ENCODE measurements around the gene AADAT. TPM values are rescaled to one million over a fixed set of nuclear protein-coding genes. Genes with fewer than 3 reads are reported as not detected.
A peak's percentile ranks its signal among the peaks of the same experiment; 100 is the strongest.
"Not testable (repeated sequence)": the region's sequence is repeated elsewhere in the genome, so short reads cannot be mapped to it uniquely, and the experiment has no call there.

The AADAT gene
- total RNA-seq, 3 donors from 2014 or later = not detected

DNA sequence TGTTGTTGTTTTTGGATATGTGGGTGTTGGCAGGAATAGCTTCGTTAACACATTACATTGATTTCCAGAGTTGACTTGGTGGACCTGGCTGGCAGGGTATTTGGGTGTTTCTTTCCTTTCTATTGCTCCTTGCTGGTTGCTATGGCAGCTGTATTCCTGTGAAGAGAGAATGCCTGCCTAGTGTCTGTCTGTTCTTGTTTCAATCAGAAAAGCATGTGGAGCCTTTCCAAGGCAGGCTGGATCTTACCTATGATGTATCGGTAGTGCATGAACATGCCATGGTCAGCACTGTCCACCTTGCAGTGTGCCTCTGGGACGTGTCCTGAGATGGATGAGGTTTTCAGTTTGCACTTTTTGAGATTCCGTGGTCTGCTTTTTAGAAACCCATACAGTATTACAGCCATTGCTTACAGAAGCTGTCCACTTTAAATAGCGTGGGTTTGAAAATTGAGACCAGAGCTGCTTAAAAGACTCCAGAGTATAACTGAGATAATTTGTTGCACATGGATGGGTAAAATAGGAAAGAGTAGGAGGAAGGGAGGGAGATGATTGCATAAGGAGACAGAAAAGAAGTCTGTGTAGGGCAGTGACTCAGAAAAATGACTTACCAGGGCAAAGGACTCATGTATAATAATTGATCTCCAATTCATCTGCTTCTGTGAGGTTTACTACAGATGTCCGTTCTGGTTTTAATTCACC lies 20.0 kb upstream of the AADAT start:
- no peaks in the 10 kb centered on the region for H3K9me3 Mint-ChIP-seq
- no peak for ATAC-seq
- H3K4me1 Mint-ChIP-seq (ENCODE audit: low read depth) = no peaks in the 10 kb centered on the region
- no peak for DNase-seq
- no peaks in the 10 kb centered on the region for H3K36me3 Mint-ChIP-seq (ENCODE audit: insufficient read depth)
- no peaks in the 10 kb centered on the region for H3K27me3 Mint-ChIP-seq (ENCODE audit: low read depth)
- no peak overlapping the region for H3K4me3 Mint-ChIP-seq

DNA sequence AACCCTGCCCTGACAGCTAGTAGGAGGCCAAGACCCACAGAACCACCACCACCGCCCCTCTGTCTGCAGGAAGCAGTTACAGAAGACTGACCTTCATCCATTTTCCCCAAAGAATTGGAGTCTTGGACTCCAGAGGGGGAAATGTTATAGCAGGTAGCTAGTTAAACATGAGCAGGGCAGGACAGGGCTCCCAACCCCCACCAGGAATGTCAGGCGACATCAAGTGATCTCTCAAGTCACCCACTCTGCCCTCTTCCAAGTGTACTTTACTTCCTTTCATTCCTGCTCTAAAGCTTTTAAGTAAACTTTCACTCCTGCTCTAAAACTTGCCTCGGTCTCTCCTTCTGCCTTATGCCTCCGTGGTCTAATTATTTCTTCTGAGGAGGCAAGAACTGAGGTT lies 17.1 kb upstream of the AADAT start:
- Mint-ChIP-seq H3K4me3 (no peak overlapping the region), H3K9me3 (no peaks in the 10 kb centered on the region), H3K36me3 (ENCODE audit: insufficient read depth) (no peaks in the 10 kb centered on the region), H3K4me1 (ENCODE audit: low read depth) (no peaks in the 10 kb centered on the region), H3K27me3 (ENCODE audit: low read depth) (no peaks in the 10 kb centered on the region)
- ATAC-seq (no peak), DNase-seq (no peak)

DNA sequence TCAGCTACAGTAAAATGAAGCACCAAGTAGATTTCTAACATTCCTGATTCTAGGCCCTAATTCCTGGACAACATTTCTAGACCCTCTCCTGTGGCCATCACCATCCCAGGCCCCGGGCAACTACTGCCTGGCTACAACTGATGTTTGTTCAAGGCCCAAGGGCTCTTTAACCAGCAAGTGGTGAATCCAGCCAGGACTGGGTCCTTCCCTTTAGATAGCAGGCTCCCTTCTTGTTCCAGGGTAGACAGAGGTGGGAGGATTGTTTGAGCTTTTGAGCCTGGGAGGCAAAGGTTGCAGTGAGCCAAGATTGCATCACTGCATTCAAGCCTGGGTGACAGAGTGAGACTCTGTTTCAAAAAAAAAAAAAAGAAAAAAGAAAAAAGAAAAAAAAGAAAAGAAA lies 12.7 kb upstream of the AADAT start:
- no peak overlapping the region for H3K4me3 Mint-ChIP-seq
- no peaks in the 10 kb centered on the region for H3K4me1 Mint-ChIP-seq (ENCODE audit: low read depth)
- DNase-seq (no peak), ATAC-seq (no peak)
- H3K9me3 Mint-ChIP-seq = no peaks in the 10 kb centered on the region
- H3K36me3 Mint-ChIP-seq (ENCODE audit: insufficient read depth) = no peaks in the 10 kb centered on the region
- H3K27me3 Mint-ChIP-seq (ENCODE audit: low read depth) = peaks cover 6% of the 10 kb centered on the region

DNA sequence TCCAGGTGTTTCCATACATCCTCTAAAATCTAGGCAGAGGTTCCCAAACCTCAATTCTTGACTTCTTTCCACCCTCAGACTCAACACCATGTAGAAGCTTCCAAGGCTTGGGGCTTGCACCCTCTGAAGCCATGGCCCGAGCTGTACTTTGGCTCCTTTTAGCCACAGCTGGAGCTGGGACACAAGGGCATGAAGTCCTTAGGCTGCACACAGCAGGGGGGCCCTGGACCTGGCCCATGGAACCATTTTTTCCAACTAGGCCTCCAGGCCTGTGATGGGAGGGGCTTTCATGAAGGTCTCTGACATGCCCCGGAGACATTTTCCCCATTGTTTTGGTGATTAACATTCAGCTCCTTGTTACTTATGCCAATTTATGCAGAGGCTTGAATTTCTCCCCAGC lies 8.4 kb upstream of the AADAT start:
- DNase-seq; ATAC-seq; H3K36me3 Mint-ChIP-seq (ENCODE audit: insufficient read depth); H3K9me3 Mint-ChIP-seq; H3K4me1 Mint-ChIP-seq (ENCODE audit: low read depth); H3K4me3 Mint-ChIP-seq; H3K27me3 Mint-ChIP-seq (ENCODE audit: low read depth): not testable (repeated sequence)

DNA sequence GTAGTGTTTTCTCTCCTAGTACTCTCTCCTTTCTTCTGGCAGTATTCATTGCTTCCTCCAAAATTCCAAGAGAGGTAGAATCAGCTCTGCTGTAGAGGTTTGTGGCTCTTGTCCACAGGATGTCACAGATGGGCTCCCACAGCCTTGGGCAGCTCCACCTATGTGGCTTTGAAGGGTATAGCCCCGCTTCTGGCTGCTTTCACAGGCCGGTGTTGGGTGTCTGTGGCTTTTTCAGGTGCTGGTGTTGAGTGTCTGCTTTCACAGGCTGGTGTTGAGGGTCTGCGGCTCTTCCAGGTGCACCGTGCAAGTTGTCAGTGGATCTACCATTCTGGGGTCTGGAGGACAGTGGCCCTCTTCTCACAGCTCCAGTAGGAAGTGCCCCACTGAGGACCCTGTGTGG lies 7.9 kb upstream of the AADAT start:
- Mint-ChIP-seq H3K4me3 (no peak overlapping the region), H3K27me3 (ENCODE audit: low read depth) (peaks cover 6% of the 10 kb centered on the region), H3K9me3 (no peaks in the 10 kb centered on the region), H3K36me3 (ENCODE audit: insufficient read depth) (no peaks in the 10 kb centered on the region), H3K4me1 (ENCODE audit: low read depth) (no peaks in the 10 kb centered on the region)
- ATAC-seq (no peak), DNase-seq (no peak)

DNA sequence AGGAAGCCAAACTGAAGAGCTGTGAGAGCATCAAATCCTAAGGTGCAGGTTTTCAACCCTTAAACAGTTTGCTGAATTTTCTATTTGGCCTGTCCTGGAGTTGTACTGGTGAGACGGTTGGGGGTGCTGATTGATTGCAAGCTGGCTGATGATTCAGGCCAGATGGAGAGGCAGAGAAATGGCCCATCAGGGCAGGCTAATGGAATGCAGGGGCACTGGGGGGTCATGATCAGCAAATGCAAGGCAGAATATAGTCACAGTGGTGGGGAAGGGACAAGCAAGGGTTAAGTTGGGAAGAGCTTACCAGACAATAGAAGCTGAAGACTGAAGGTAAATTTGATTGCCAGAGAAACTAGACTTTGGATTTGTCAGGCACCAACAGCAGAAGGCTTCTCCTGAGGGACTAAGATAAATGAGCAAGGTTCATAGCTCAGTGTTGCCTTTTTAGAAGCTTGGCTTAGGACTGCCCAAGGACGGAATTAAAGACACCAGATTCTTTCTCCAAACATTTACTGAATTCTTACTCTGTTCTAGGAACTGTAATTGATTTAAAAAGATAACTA lies 4.3 kb upstream of the AADAT start:
- ATAC-seq (no peak), DNase-seq (no peak)
- Mint-ChIP-seq H3K36me3 (ENCODE audit: insufficient read depth) (no peaks in the 10 kb centered on the region), H3K4me1 (ENCODE audit: low read depth) (peaks cover 6% of the 10 kb centered on the region), H3K4me3 (no peak overlapping the region), H3K9me3 (no peaks in the 10 kb centered on the region), H3K27me3 (ENCODE audit: low read depth) (peaks cover 23% of the 10 kb centered on the region)

DNA sequence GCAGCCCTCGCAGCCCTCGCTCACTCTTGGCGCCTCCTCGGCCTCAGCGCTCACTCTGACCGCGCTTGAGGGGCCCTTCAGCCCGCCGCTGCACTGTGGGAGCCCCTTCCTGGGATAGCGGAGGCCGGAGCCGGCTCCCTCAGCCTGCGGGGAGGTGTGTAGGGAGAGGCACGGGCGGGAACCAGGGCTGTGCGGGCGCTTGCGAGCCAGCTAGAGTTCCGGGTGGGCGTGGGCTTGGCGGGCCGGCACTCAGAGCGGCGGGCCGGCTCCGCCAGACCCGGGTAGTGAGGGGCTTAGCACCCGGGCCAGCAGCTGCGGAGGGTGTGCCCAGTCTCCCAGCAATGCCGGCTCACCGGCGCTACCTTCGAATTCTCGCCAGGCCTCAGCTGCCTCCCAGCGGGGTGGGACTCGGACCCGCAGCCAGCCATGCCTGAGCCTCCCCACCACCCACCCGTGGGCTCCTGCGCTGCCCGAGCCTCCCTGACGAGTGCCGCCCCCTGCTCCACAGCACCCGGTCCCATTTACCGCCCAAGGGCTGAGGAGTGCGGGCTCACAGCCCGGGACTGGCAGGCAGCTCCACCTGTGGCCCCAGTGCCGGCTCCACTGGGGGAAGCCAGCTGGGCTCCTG lies 1.4 kb upstream of the AADAT start:
- Mint-ChIP-seq H3K4me3 (no peak overlapping the region), H3K27me3 (ENCODE audit: low read depth) (peaks cover 35% of the 10 kb centered on the region), H3K36me3 (ENCODE audit: insufficient read depth) (no peaks in the 10 kb centered on the region), H3K9me3 (no peaks in the 10 kb centered on the region), H3K4me1 (ENCODE audit: low read depth) (peaks cover 6% of the 10 kb centered on the region)
- DNase-seq (no peak), ATAC-seq (no peak)

DNA sequence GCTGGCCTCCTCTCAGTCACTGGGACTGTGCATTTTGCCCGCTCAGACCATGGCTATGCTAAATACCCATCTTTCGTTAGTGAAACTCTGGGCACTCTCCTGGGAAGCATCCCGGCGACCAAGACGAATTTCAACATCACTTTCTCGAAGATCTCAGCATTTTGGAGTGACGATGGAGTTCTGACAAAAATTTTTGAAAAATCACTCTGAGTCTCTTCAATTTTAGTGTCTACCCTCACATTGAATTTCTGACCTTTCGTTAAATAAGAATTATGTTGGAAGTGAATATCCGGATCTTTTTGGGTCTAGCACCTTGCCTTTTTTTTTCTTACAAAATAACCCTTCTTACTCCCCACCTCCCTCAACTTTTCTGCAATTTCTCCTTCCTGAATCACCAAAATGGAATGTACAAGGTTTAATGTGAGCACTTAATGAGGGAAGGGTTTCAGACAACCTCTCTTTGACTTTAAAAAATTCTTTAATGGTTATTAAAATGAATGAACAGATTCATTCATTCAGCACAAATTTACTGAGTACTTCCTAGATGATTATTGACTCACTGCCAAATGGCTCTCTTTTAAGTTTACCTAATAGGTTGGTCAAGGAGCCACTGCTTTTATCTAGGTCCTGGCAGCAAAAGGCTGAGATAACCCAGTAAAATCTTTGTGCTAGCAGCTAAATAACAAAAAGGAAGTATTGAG lies 746 bp upstream of the AADAT start:
- Mint-ChIP-seq H3K9me3 (no peaks in the 10 kb centered on the region), H3K4me3 (peak overlapping the region; percentile 42), H3K36me3 (ENCODE audit: insufficient read depth) (no peaks in the 10 kb centered on the region), H3K4me1 (ENCODE audit: low read depth) (peaks cover 6% of the 10 kb centered on the region), H3K27me3 (ENCODE audit: low read depth) (peaks cover 35% of the 10 kb centered on the region)
- DNase-seq (no peak), ATAC-seq (no peak)

DNA sequence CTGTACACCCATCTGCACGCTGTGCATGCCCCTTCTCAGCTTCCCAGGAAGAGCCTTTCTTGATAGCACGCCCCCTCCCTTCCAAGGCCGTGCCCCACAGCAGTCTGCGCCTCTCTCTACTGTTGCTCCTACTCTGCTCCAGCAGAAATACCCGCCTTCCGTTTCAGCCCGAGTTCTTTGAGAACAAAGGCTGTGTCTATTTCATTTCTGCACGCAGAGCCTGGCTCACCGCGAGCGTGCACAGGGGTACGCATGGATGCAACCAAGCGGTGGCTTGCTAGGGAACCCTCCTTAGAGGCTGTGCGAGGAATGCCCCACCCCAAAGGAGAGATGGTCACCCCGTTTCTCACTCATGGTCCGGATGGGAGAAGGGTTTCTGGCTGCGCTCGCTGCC lies 485 bp downstream of the AADAT start:
- H3K4me3 Mint-ChIP-seq = peak overlapping the region; percentile 49
- H3K9me3 Mint-ChIP-seq = no peaks in the 10 kb centered on the region
- H3K4me1 Mint-ChIP-seq (ENCODE audit: low read depth) = peaks cover 6% of the 10 kb centered on the region
- no peaks in the 10 kb centered on the region for H3K36me3 Mint-ChIP-seq (ENCODE audit: insufficient read depth)
- ATAC-seq = peak in 1 of 2 donors; percentile 51
- H3K27me3 Mint-ChIP-seq (ENCODE audit: low read depth) = peaks cover 36% of the 10 kb centered on the region
- no peak for DNase-seq

DNA sequence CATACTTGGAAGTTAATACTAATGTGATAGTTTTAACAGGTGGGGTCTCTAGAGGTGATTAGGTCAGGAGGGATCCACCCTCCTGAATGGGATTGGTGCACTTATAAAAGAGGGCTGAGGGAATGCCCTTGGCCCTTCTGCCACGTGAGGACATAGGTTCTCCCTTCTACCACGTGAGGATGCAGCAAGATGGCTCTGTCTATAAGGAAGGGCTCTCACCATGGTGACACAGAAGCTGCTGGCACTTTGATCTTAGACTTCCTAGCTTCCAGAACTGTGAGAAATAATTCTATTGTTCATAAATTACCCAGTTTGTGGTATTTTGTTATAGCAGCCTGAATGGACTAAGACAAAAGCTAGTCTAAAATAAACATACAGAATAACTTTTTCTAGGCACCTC lies 1.0 kb downstream of the AADAT start:
- no peaks in the 10 kb centered on the region for H3K9me3 Mint-ChIP-seq
- peaks cover 6% of the 10 kb centered on the region for H3K4me1 Mint-ChIP-seq (ENCODE audit: low read depth)
- DNase-seq (no peak), ATAC-seq (no peak)
- no peak overlapping the region for H3K4me3 Mint-ChIP-seq
- peaks cover 36% of the 10 kb centered on the region for H3K27me3 Mint-ChIP-seq (ENCODE audit: low read depth)
- no peaks in the 10 kb centered on the region for H3K36me3 Mint-ChIP-seq (ENCODE audit: insufficient read depth)

DNA sequence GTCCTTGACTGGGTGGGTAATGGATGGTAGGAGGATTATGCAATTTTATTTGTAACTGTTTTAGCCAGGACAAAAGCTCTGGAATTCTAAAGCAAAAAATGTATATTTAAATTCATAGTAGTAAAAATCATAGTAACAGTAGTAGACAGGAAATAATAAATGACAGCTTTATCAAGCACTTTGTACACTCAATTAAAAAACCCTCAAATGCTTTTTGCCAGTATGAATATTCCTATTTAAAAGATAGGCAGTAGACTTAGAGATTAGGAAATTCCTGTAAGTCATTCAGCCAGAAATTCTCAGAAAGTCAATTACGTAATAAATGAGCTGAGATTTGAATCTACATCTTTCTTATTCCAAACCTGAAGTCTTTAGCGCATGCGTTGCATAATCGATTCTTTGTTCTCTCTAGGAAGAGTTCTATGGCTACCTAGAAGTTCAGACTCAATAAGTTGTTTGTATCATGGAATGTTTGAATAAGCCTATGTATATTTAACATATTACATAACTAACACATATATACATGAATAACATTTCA lies 2.5 kb downstream of the AADAT start:
- no peak overlapping the region for H3K4me3 Mint-ChIP-seq
- DNase-seq (no peak), ATAC-seq (no peak)
- H3K36me3 Mint-ChIP-seq (ENCODE audit: insufficient read depth) = no peaks in the 10 kb centered on the region
- H3K9me3 Mint-ChIP-seq = no peaks in the 10 kb centered on the region
- H3K4me1 Mint-ChIP-seq (ENCODE audit: low read depth) = peaks cover 6% of the 10 kb centered on the region
- peaks cover 35% of the 10 kb centered on the region for H3K27me3 Mint-ChIP-seq (ENCODE audit: low read depth)

DNA sequence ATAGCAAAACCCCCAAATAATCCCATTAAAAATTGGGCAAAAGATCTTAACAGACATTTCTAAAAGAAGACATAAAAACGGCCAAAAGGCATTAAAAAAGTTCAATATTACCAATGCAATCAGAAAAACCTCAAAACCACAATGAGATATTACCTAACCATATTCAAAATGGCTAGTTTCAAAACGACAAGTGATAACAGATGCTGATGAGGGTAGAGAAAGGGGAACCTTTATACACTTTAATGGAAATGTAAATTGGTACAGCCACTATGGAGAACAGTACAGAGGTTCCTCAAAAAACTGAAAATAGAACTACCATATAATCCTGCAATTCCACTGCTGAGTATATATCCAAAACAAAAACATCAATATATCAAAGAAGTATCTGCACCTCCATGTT lies 6.2 kb downstream of the AADAT start:
- Mint-ChIP-seq H3K36me3 (ENCODE audit: insufficient read depth) (no peaks in the 10 kb centered on the region), H3K9me3 (no peaks in the 10 kb centered on the region), H3K27me3 (ENCODE audit: low read depth) (peaks cover 25% of the 10 kb centered on the region), H3K4me3 (no peak overlapping the region), H3K4me1 (ENCODE audit: low read depth) (no peaks in the 10 kb centered on the region)
- DNase-seq (no peak), ATAC-seq (no peak)

DNA sequence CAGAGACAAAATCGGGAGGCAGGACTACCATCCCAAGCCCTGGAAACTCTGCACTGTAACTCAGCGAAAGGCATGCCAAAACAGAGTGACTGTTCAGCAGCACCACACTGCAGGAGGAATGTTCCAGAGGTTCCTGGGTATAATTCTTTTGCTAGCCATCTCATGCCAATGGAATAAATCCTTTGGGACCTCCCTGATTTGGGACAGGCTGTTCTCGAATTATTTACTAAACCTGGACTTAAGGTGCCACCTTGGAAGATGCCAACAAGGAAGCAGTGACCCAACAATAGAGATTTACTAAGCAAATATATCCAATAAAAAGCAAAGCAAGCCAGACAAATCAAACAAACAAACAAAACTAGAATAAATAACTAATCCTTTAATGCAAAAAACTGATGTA lies 9.3 kb downstream of the AADAT start:
- Mint-ChIP-seq H3K36me3 (ENCODE audit: insufficient read depth) (no peaks in the 10 kb centered on the region), H3K27me3 (ENCODE audit: low read depth) (peaks cover 19% of the 10 kb centered on the region), H3K4me3 (no peak overlapping the region), H3K4me1 (ENCODE audit: low read depth) (no peaks in the 10 kb centered on the region), H3K9me3 (no peaks in the 10 kb centered on the region)
- DNase-seq = no peak
- ATAC-seq = no peak

DNA sequence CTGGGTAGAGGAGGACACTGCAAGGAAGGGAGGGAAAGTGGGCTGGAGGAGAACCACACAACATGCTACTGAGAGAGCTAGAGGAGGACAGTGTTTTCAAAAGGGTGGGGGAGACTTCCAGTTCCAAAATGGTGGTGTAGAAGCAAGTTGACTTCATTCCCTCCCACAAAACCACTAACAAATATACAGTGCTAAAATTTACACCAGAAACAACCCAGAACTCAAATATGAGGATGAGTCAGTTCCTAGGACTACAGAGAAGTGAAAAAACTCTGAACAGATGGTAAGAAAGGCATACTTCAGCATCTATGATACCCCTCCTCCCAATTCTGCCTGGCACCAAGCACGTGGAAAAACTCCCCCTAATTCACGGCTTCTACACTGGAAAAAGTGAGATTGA lies 9.8 kb downstream of the AADAT start:
- Mint-ChIP-seq H3K36me3 (ENCODE audit: insufficient read depth) (no peaks in the 10 kb centered on the region), H3K4me1 (ENCODE audit: low read depth) (no peaks in the 10 kb centered on the region), H3K4me3 (no peak overlapping the region), H3K9me3 (no peaks in the 10 kb centered on the region), H3K27me3 (ENCODE audit: low read depth) (peaks cover 17% of the 10 kb centered on the region)
- DNase-seq (no peak), ATAC-seq (no peak)

Data from activated T-cell treated with anti-CD3 and anti-CD28 coated beads, Interleukin-2, amount 50 U/mL, for 4 hours (primary cell).